Measurements from ENCODE around the gene ZFHX3.

- no peak for TF ChIP-seq CTCF (optimal IDR thresholded peaks at IDR 0.05 in 1 of 3, IDR thresholded peaks at IDR 0.05 in 1 of 3, conservative IDR thresholded peaks at IDR 0.05 in 1 of 3; ENCODE audit: extremely low read depth in 1 of 3, insufficient read depth in 2 of 3, low read length in 3 of 3)
- TF ChIP-seq EZH2 (IDR thresholded peaks at IDR 0.05; ENCODE audit: low read length), result no peak
Measured at GRCh38 chr16:73015612-73016487, 32.1 kb downstream of the ZFHX3 start.
